Measurements from ENCODE around the gene SERP2. TPM values are rescaled to one million over a fixed set of nuclear protein-coding genes. Genes with fewer than 3 reads are reported as not detected.

The SERP2 gene
- total RNA-seq, 1 experiment from 2014 or later = 1.8 TPM

GRCh38 chr13:44378277-44378676, 4.7 kb downstream of the SERP2 start:
- H3K27me3 ChIP-seq (ENCODE audit: insufficient read depth, low read length) = no peaks in the 10 kb centered on the region
- Mint-ChIP-seq H3K9me3 (no peaks in the 10 kb centered on the region), H3K27ac (0 out of 7 replicates have a peak overlapping the region, but pooled peaks of 1 of the 3 experiments have one; percentile 68), H3K4me1 (peaks cover 9 to 15% of the 10 kb centered on the region in 2 experiments), H3K27me3 (ENCODE audit: low read depth) (peaks cover 6% of the 10 kb centered on the region; the same call in 1 of the 2 replicates), H3K36me3 (ENCODE audit: insufficient read depth in 1 of 3, low read depth in 3 of 3) (no peaks in the 10 kb centered on the region), H3K4me3 (no peak overlapping the region)
- TF ChIP-seq CTCF (conservative IDR thresholded peaks at IDR 0.05) = no peak
- no peak overlapping the region for H2BK20ac ChIP-seq (ENCODE audit: low read depth, low read length, poor library complexity, severe bottlenecking)
- no peak overlapping the region for H3T11ph ChIP-seq (ENCODE audit: low read length)
- no peak overlapping the region for H3K56ac ChIP-seq (ENCODE audit: insufficient read length, low read depth, low read length)
- no peak overlapping the region for H2BK120ac ChIP-seq (ENCODE audit: low read depth, low read length, poor library complexity, severe bottlenecking)
- no peak overlapping the region for H3K27ac ChIP-seq (ENCODE audit: insufficient read length, low read depth, low read length)
- H3K9ac ChIP-seq (ENCODE audit: extremely low read depth, insufficient read length, low read length) = no peak overlapping the region
- no peak overlapping the region for H2BK5ac ChIP-seq (ENCODE audit: insufficient read length, low read length)
- no peak overlapping the region for H2BK15ac ChIP-seq (ENCODE audit: low read depth, low read length)
- H3K79me2 ChIP-seq (ENCODE audit: insufficient read depth, low read length) = no peaks in the 10 kb centered on the region
- no peaks in the 10 kb centered on the region for H3K4me1 ChIP-seq (ENCODE audit: insufficient read depth, low read length)
- no peak for DNase-seq
- H3K18ac ChIP-seq (ENCODE audit: insufficient read length, low read depth, low read length) = no peak overlapping the region
- H3K23ac ChIP-seq (ENCODE audit: insufficient read length, low read depth, low read length) = no peak overlapping the region
- no peak overlapping the region for H4K5ac ChIP-seq (ENCODE audit: insufficient read length, low read depth, low read length)
- H4K8ac ChIP-seq (replicated peaks; ENCODE audit: insufficient read length, low read depth, low read length) = no peak overlapping the region
- H4K91ac ChIP-seq (ENCODE audit: insufficient read length, low read depth, low read length) = no peak overlapping the region
- no peak overlapping the region for H2BK12ac ChIP-seq (ENCODE audit: insufficient read length, low read depth, low read length)
- no CpG with 5 or more reads among the region's 3 CpGs for WGBS (ENCODE audit: extremely low coverage, insufficient read length, low lambda C conversion rate)
- H4K20me1 ChIP-seq (ENCODE audit: control insufficient read depth, insufficient read depth, insufficient read length) = no peaks in the 10 kb centered on the region
- H2AK5ac ChIP-seq (ENCODE audit: insufficient read length, low read length) = no peak overlapping the region
- H3K4ac ChIP-seq (ENCODE audit: low read depth, low read length) = no peak overlapping the region
- H3K79me1 ChIP-seq (ENCODE audit: insufficient read depth, low read depth, low read length, poor library complexity, severe bottlenecking) = no peaks in the 10 kb centered on the region
- no peak overlapping the region for H3K14ac ChIP-seq (ENCODE audit: insufficient read depth, low read length)
- no peak overlapping the region for H3K4me2 ChIP-seq (ENCODE audit: insufficient read depth, insufficient read length, low read length)
- peaks cover 6% of the 10 kb centered on the region for H3K23me2 ChIP-seq (ENCODE audit: insufficient read length, low read depth, low read length, poor library complexity, severe bottlenecking)
- H2AFZ ChIP-seq (ENCODE audit: low read length) = no peak overlapping the region
- no peaks in the 10 kb centered on the region for H3K9me3 ChIP-seq (ENCODE audit: control insufficient read depth, low read depth, low read length)
